HEK293 (cell line): ENCODE measurements around the gene KREMEN1.

ENCODE experiments used
- CTCF ChIA-PET: fragments of 350-600 bp; formaldehyde crosslinking; extraction: SDS; loops from one replicate; lab custom pipeline; 2021; ENCODE audit warnings: antibody characterized with exemption; lab: Yijun Ruan, JAX
- POLR2A ChIA-PET: fragments of 300-600 bp; formaldehyde crosslinking; extraction: SDS; loops from one replicate; lab custom pipeline; 2020; ENCODE audit warnings: antibody characterized with exemption, inconsistent platforms; lab: Yijun Ruan, JAX
- H3K27ac ChIP-seq: fragments of 200-500 bp; sonication (Bioruptor generic); 2 replicates; pipeline ENCODE4 v1.5.1; 2014; ENCODE audit warnings: low read depth, low read length, control low read depth, inconsistent platforms; ENCODE audit errors: extremely low read depth
- H3K36me3 ChIP-seq, 2 experiments: fragments of 200-500 bp in 1 of 2; sonication (Bioruptor generic) in 1 of 2; 1 replicate in 1 of 2; 2 replicates in 1 of 2; pipeline ENCODE4 v1.5.1; 2014 to 2017; ENCODE audit warnings: inconsistent platforms in 2 of 2, low read length in 2 of 2; ENCODE audit not compliant: control insufficient read depth in 2 of 2, insufficient read depth in 1 of 2
- H3K4me1 ChIP-seq: fragments of 200-500 bp; sonication (Bioruptor generic); 2 replicates; pipeline ENCODE4 v1.5.1; 2014; ENCODE audit warnings: mild to moderate bottlenecking, low read length, inconsistent platforms; ENCODE audit not compliant: control insufficient read depth, insufficient read depth
- H3K4me3 ChIP-seq: 2 replicates; pipeline ENCODE4 v1.5.1; 2011; ENCODE audit warnings: low read depth, mild to moderate bottlenecking, control low read depth, low read length, moderate library complexity
- H3K9me3 ChIP-seq: fragments of 200-500 bp; sonication (Bioruptor generic); 2 replicates; pipeline ENCODE4 v1.5.1; 2014; ENCODE audit warnings: low read depth, low read length, inconsistent platforms; ENCODE audit not compliant: control insufficient read depth, insufficient read depth
- BCL11A ChIP-seq: fragments of 450-650 bp; formaldehyde crosslinking; IDR thresholded peaks from 2 replicates; pipeline ENCODE4 v1.5.1; 2016; ENCODE audit warnings: low read depth, missing biosample characterization, missing genetic modification characterization
- GLI2 ChIP-seq: fragments of 450-650 bp; formaldehyde crosslinking; IDR thresholded peaks from 2 replicates; pipeline ENCODE4; 2017; ENCODE audit warnings: missing biosample characterization, missing genetic modification characterization, low read depth, borderline replicate concordance
- MEIS1 ChIP-seq: sonication (generic); formaldehyde crosslinking; IDR thresholded peaks from 2 replicates; pipeline ENCODE4 v1.8.1; 2022; ENCODE audit warnings: missing genetic modification reagents, mild to moderate bottlenecking, borderline replicate concordance
- OSR2 ChIP-seq: fragments of 450-650 bp; formaldehyde crosslinking; IDR thresholded peaks from 2 replicates; pipeline ENCODE4 v1.5.1; 2016; ENCODE audit warnings: missing biosample characterization, missing genetic modification characterization
- ZFP69B ChIP-seq: fragments of 450-650 bp; formaldehyde crosslinking; IDR thresholded peaks from 2 replicates; pipeline ENCODE4 v1.5.1; 2016; ENCODE audit warnings: missing biosample characterization, missing genetic modification characterization
- ZNF10 ChIP-seq: fragments of 450-650 bp; formaldehyde crosslinking; IDR thresholded peaks from 2 replicates; pipeline ENCODE4 v1.5.1; 2017; ENCODE audit warnings: missing biosample characterization, missing genetic modification characterization
- ZNF133 ChIP-seq: fragments of 450-650 bp; formaldehyde crosslinking; IDR thresholded peaks from 2 replicates; pipeline ENCODE4 v1.5.1; 2016; ENCODE audit warnings: missing biosample characterization, missing genetic modification characterization
- ZNF155 ChIP-seq: fragments of 450-650 bp; formaldehyde crosslinking; IDR thresholded peaks from 2 replicates; pipeline ENCODE4 v1.5.1; 2016; ENCODE audit warnings: missing biosample characterization, missing genetic modification characterization
- ZNF2 ChIP-seq: fragments of 450-650 bp; formaldehyde crosslinking; IDR thresholded peaks from 2 replicates; pipeline ENCODE4 v1.5.1; 2016; ENCODE audit warnings: missing biosample characterization, missing genetic modification characterization
- ZNF221 ChIP-seq: fragments of 450-650 bp; formaldehyde crosslinking; IDR thresholded peaks from 2 replicates; pipeline ENCODE4 v1.5.1; 2017; ENCODE audit warnings: missing biosample characterization, missing genetic modification characterization, borderline replicate concordance
- ZNF23 ChIP-seq: fragments of 450-650 bp; formaldehyde crosslinking; IDR thresholded peaks from 2 replicates; pipeline ENCODE4 v1.5.1; 2016; ENCODE audit warnings: missing biosample characterization, missing genetic modification characterization, borderline replicate concordance
- ZNF239 ChIP-seq: fragments of 450-650 bp; formaldehyde crosslinking; IDR thresholded peaks from 2 replicates; pipeline ENCODE4 v1.5.1; 2016; ENCODE audit warnings: missing biosample characterization, missing genetic modification characterization
- ZNF24 ChIP-seq: fragments of 450-650 bp; formaldehyde crosslinking; IDR thresholded peaks from 2 replicates; pipeline ENCODE4 v1.5.1; 2016; ENCODE audit warnings: missing biosample characterization, missing genetic modification characterization
- ZNF248 ChIP-seq: fragments of 450-650 bp; formaldehyde crosslinking; IDR thresholded peaks from 2 replicates; pipeline ENCODE4 v1.5.1; 2017; ENCODE audit warnings: missing biosample characterization, missing genetic modification characterization
- ZNF366 ChIP-seq: fragments of 450-650 bp; formaldehyde crosslinking; conservative IDR thresholded peaks from 2 replicates; pipeline ENCODE4 v1.5.1; 2016; ENCODE audit warnings: missing biosample characterization, missing genetic modification characterization
- ZNF529 ChIP-seq: fragments of 450-650 bp; formaldehyde crosslinking; IDR thresholded peaks from 2 replicates; pipeline ENCODE4 v1.5.1; 2017; ENCODE audit warnings: missing genetic modification characterization, missing biosample characterization; ENCODE audit not compliant: insufficient replicate concordance
- ZNF610 ChIP-seq: fragments of 450-650 bp; formaldehyde crosslinking; IDR thresholded peaks from 2 replicates; pipeline ENCODE4 v1.5.1; 2016; ENCODE audit warnings: missing biosample characterization, missing genetic modification characterization, borderline replicate concordance
- ZNF660 ChIP-seq: fragments of 450-650 bp; IDR thresholded peaks from 2 replicates; pipeline ENCODE4 v1.5.1; 2018; ENCODE audit warnings: missing biosample characterization, mild to moderate bottlenecking, missing genetic modification characterization
- ZNF768 ChIP-seq: fragments of 450-650 bp; formaldehyde crosslinking; IDR thresholded peaks from 2 replicates; pipeline ENCODE4 v1.5.1; 2018; ENCODE audit warnings: missing biosample characterization, mild to moderate bottlenecking, missing genetic modification characterization
- ZNF777 ChIP-seq: fragments of 450-650 bp; formaldehyde crosslinking; IDR thresholded peaks from 2 replicates; pipeline ENCODE4 v1.5.1; 2017; ENCODE audit warnings: missing biosample characterization, missing genetic modification characterization, borderline replicate concordance
- ZNF830 ChIP-seq: fragments of 450-650 bp; IDR thresholded peaks from 2 replicates; pipeline ENCODE4 v1.5.0; 2018; ENCODE audit warnings: missing biosample characterization, missing genetic modification characterization, low read depth, mild to moderate bottlenecking, moderate library complexity
- ZNF843 ChIP-seq: fragments of 450-650 bp; formaldehyde crosslinking; IDR thresholded peaks from 2 replicates; pipeline ENCODE4 v1.5.1; 2016; ENCODE audit warnings: missing biosample characterization, missing genetic modification characterization
- ZXDB ChIP-seq: fragments of 450-650 bp; formaldehyde crosslinking; IDR thresholded peaks from 2 replicates; pipeline ENCODE4 v1.5.1; 2016; ENCODE audit warnings: missing biosample characterization, missing genetic modification characterization
- TF ChIP-seq, protein P1 (sequence below): fragments of 450-650 bp; formaldehyde crosslinking; IDR thresholded peaks from 2 replicates; pipeline ENCODE4 v1.5.1; 2016; ENCODE audit warnings: missing biosample characterization, missing genetic modification characterization
- TF ChIP-seq, protein P2 (sequence below): fragments of 450-650 bp; formaldehyde crosslinking; IDR thresholded peaks from 2 replicates; pipeline ENCODE4 v1.5.1; 2016; ENCODE audit warnings: missing biosample characterization, missing genetic modification characterization
- TF ChIP-seq, protein P3 (sequence below): fragments of 450-650 bp; formaldehyde crosslinking; IDR thresholded peaks from 2 replicates; pipeline ENCODE4 v1.5.1; 2016; ENCODE audit warnings: missing biosample characterization, missing genetic modification characterization, low read depth
- TF ChIP-seq, protein P4 (sequence below): fragments of 450-650 bp; IDR thresholded peaks from 2 replicates; pipeline ENCODE4 v1.5.1; 2018; ENCODE audit warnings: missing biosample characterization, mild to moderate bottlenecking, missing genetic modification characterization

The KREMEN1 gene

DNA sequence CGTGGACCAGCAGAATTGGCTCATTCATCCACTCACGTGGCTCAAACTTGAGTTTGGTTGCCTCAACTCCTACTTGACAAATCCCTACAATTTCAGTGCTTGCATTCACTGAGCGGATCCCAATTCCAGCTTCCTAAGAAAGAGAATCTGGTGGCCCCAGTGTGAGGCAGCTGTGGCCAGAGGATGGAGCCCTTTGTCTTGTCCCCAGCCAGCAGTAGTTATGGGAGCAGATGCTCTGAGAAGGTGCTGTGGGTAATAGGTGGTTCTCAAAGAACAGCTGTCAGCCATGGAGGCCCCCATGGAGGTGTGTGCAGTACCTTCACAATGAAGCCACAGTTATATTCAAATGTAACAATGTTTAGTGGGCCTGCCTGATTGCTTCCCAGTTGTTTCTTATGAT lies 39.3 kb downstream of the KREMEN1 start:
- H3K27ac ChIP-seq, result no peak overlapping the region
- ChIA-PET POLR2A (interaction anchor here (0.8 kb wide), 1 partner anchor 120 kb away, joined by 4 read pairs; no protein-coding TSS in a partner anchor), CTCF (interaction anchor here (0.6 kb wide), 1 partner anchor 15 kb away, joined by 4 read pairs; no protein-coding TSS in a partner anchor)
- H3K36me3 ChIP-seq, result no peaks in the 10 kb centered on the region
- H3K4me1 ChIP-seq, result peaks cover 8% of the 10 kb centered on the region; the same call in 1 of the 2 replicates
- no peak overlapping the region for H3K4me3 ChIP-seq
- no peaks in the 10 kb centered on the region for H3K9me3 ChIP-seq
- no peak for TF ChIP-seq OSR2 (tag by site-specific recombination)
- no peak for TF ChIP-seq ZNF830 (tag by site-specific recombination)
- no peak for TF ChIP-seq ZNF843
- TF ChIP-seq GLI2 (tag by site-specific recombination), result no peak
- TF ChIP-seq, protein P1, sequence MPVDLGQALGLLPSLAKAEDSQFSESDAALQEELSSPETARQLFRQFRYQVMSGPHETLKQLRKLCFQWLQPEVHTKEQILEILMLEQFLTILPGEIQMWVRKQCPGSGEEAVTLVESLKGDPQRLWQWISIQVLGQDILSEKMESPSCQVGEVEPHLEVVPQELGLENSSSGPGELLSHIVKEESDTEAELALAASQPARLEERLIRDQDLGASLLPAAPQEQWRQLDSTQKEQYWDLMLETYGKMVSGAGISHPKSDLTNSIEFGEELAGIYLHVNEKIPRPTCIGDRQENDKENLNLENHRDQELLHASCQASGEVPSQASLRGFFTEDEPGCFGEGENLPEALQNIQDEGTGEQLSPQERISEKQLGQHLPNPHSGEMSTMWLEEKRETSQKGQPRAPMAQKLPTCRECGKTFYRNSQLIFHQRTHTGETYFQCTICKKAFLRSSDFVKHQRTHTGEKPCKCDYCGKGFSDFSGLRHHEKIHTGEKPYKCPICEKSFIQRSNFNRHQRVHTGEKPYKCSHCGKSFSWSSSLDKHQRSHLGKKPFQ, result no peak

DNA sequence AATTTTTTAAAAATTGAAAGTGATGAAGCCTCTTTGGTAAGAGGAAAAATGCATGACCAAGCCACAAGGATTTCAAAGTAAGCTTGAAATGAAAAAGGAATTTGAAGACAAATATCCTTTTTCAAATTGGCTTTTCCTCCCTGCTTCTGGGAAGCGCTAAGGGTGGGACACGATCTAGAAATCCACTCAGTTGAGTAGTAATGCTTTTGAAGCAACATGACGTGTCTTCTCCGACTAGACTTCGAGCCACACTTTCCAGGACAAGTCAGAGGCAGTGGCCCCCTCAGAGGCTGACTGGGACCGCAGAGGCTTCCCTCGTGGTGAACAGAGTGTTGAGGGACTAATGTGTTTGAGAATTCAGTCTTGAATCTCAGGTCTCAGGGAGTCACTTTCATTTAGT lies 39.8 kb downstream of the KREMEN1 start:
- Histone ChIP-seq H3K4me3 (no peak overlapping the region), H3K27ac (no peak overlapping the region), H3K4me1 (peaks cover 8% of the 10 kb centered on the region; the same call in 1 of the 2 replicates), H3K9me3 (no peaks in the 10 kb centered on the region), H3K36me3 (peaks cover 0 to under 1% of the 10 kb centered on the region in 2 experiments; a peak in 1 of 3 replicates)
- POLR2A ChIA-PET, result no interaction called here
- TF ChIP-seq ZXDB (tag by site-specific recombination) (no peak), ZNF24 (tag by site-specific recombination) (no peak), ZNF23 (tag by site-specific recombination) (no peak), BCL11A (tag by site-specific recombination) (no peak), ZNF248 (tag by site-specific recombination) (no peak), ZNF239 (tag by site-specific recombination) (no peak), MEIS1 (no peak), ZNF529 (no peak), ZNF660 (tag by site-specific recombination) (no peak), ZFP69B (tag by site-specific recombination) (no peak)
- TF ChIP-seq, protein P2, sequence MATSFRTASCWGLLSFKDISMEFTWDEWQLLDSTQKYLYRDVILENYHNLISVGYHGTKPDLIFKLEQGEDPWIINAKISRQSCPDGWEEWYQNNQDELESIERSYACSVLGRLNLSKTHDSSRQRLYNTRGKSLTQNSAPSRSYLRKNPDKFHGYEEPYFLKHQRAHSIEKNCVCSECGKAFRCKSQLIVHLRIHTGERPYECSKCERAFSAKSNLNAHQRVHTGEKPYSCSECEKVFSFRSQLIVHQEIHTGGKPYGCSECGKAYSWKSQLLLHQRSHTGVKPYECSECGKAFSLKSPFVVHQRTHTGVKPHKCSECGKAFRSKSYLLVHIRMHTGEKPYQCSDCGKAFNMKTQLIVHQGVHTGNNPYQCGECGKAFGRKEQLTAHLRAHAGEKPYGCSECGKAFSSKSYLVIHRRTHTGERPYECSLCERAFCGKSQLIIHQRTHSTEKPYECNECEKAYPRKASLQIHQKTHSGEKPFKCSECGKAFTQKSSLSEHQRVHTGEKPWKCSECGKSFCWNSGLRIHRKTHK (tag by site-specific recombination), result no peak
- TF ChIP-seq, protein P3, sequence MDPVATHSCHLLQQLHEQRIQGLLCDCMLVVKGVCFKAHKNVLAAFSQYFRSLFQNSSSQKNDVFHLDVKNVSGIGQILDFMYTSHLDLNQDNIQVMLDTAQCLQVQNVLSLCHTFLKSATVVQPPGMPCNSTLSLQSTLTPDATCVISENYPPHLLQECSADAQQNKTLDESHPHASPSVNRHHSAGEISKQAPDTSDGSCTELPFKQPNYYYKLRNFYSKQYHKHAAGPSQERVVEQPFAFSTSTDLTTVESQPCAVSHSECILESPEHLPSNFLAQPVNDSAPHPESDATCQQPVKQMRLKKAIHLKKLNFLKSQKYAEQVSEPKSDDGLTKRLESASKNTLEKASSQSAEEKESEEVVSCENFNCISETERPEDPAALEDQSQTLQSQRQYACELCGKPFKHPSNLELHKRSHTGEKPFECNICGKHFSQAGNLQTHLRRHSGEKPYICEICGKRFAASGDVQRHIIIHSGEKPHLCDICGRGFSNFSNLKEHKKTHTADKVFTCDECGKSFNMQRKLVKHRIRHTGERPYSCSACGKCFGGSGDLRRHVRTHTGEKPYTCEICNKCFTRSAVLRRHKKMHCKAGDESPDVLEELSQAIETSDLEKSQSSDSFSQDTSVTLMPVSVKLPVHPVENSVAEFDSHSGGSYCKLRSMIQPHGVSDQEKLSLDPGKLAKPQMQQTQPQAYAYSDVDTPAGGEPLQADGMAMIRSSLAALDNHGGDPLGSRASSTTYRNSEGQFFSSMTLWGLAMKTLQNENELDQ (tag by site-specific recombination), result no peak
- CTCF ChIA-PET, result interaction anchor here (0.6 to 2.0 kb wide), 2 partner anchors 16 to 42 kb away, joined by 4 to 7 read pairs; no protein-coding TSS in a partner anchor

DNA sequence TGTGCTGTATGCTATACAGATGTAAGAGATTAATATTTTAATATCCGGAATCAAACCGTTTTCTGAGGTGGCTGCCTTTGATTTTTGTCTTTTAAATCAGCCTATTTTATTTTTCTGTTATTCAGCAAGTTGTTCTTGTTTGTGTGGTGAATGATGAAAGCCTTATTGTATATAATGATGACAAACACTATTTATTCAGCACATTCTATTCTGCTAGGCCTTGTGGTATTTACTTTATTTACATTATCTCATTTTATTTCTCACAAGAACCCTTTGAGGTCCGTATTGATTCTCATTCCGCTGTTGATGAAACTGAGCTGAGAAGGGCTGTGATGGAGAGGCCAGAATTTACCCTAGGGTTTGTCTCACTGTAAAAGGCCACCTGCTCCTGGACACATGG lies 40.5 kb downstream of the KREMEN1 start:
- Histone ChIP-seq H3K4me1 (peaks cover 8% of the 10 kb centered on the region; the same call in 1 of the 2 replicates), H3K27ac (no peak overlapping the region)
- no peak for TF ChIP-seq ZNF133 (tag by site-specific recombination)
- TF ChIP-seq ZNF366 (tag by site-specific recombination), result no peak
- TF ChIP-seq ZNF610 (tag by site-specific recombination), result no peak
- no peak for TF ChIP-seq ZNF777 (tag by site-specific recombination)
- TF ChIP-seq ZNF221, result no peak
- TF ChIP-seq ZNF155, result no peak
- TF ChIP-seq, protein P4, sequence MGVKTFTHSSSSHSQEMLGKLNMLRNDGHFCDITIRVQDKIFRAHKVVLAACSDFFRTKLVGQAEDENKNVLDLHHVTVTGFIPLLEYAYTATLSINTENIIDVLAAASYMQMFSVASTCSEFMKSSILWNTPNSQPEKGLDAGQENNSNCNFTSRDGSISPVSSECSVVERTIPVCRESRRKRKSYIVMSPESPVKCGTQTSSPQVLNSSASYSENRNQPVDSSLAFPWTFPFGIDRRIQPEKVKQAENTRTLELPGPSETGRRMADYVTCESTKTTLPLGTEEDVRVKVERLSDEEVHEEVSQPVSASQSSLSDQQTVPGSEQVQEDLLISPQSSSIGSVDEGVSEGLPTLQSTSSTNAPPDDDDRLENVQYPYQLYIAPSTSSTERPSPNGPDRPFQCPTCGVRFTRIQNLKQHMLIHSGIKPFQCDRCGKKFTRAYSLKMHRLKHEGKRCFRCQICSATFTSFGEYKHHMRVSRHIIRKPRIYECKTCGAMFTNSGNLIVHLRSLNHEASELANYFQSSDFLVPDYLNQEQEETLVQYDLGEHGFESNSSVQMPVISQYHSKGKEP (tag by site-specific recombination), result no peak
- no peak for TF ChIP-seq ZNF2 (tag by site-specific recombination)
- TF ChIP-seq ZNF10 (tag by site-specific recombination), result no peak
- TF ChIP-seq ZNF768 (tag by site-specific recombination), result no peak

More for the DNA sequence above, 40.5 kb downstream of the KREMEN1 start:
- CTCF ChIA-PET, result interaction anchor here (0.5 to 2.0 kb wide), 3 partner anchors 9 to 133 kb away, joined by 3 to 7 read pairs (median 4); no protein-coding TSS in a partner anchor
- Histone ChIP-seq H3K36me3 (peaks cover 0 to 5% of the 10 kb centered on the region in 2 experiments; a peak in 1 of 3 replicates), H3K9me3 (no peaks in the 10 kb centered on the region), H3K4me3 (no peak overlapping the region)
- POLR2A ChIA-PET, result no interaction called here
